Coronary artery (tissue), 2 donors: Measurements from ENCODE around the gene PCDH12.

Experiments used
- DNase-seq: peaks from one replicate; pipeline ENCODE4 v3.0.0-alpha.2; 2017; ENCODE audit warnings: low spot score
- H3K27ac ChIP-seq, 2 donors: fragments of 200-600 bp; sonication (generic); one replicate each; pipeline ENCODE4 v1.5.1; 2016 to 2019
- H3K4me3 ChIP-seq: fragments of 200-600 bp; sonication (generic); 2 replicates; pipeline ENCODE4 v1.5.1; 2016; ENCODE audit warnings: mild to moderate bottlenecking, moderate library complexity
- CTCF ChIP-seq: fragments of 200-600 bp; sonication (generic); IDR thresholded peaks from one replicate; pipeline ENCODE4 v1.5.1; 2019; ENCODE audit warnings: antibody characterized with exemption

PCDH12 gene

GRCh38 chr5:141913560-141914198 lies 44.3 kb downstream of the PCDH12 start:
- no peak for DNase-seq
- no peak overlapping the region for H3K27ac ChIP-seq
- peak overlapping the region; percentile 69 for H3K4me3 ChIP-seq
- no peak for TF ChIP-seq CTCF

GRCh38 chr5:141910271-141910673 lies 47.7 kb downstream of the PCDH12 start:
- Histone ChIP-seq H3K27ac (no peak overlapping the region), H3K4me3 (no peak overlapping the region)
- DNase-seq = no peak
- no peak for TF ChIP-seq CTCF

- DNase-seq = no peak
- no peak overlapping the region for H3K27ac ChIP-seq
- TF ChIP-seq CTCF = no peak
Measured at GRCh38 chr5:141909212-141909611, 48.8 kb downstream of the PCDH12 start.

GRCh38 chr5:141908796-141909195 lies 49.2 kb downstream of the PCDH12 start:
- DNase-seq = no peak
- H3K4me3 ChIP-seq = no peak overlapping the region
- TF ChIP-seq CTCF = no peak
- no peak overlapping the region for H3K27ac ChIP-seq

More at GRCh38 chr5:141909212-141909611, 48.8 kb downstream of the PCDH12 start:
- H3K4me3 ChIP-seq = no peak overlapping the region

- Histone ChIP-seq H3K4me3 (no peak overlapping the region), H3K27ac (no peak overlapping the region)
- TF ChIP-seq CTCF = no peak
- no peak for DNase-seq
Measured at GRCh38 chr5:141906972-141907371, 51.0 kb downstream of the PCDH12 start.

- no peak overlapping the region for H3K27ac ChIP-seq
- TF ChIP-seq CTCF = no peak
- no peak for DNase-seq
- no peak overlapping the region for H3K4me3 ChIP-seq
Measured at GRCh38 chr5:141906517-141906916, 51.5 kb downstream of the PCDH12 start.

- H3K4me3 ChIP-seq = no peak overlapping the region
- no peak for TF ChIP-seq CTCF
- no peak overlapping the region for H3K27ac ChIP-seq
- no peak for DNase-seq
Measured at GRCh38 chr5:141904551-141904950, 53.5 kb downstream of the PCDH12 start.
